ENCODE measurements around the gene MKNK2. TPM values are rescaled to one million over a fixed set of nuclear protein-coding genes. Genes with fewer than 3 reads are reported as not detected.

MKNK2 gene
- total and polyA plus RNA-seq, 2 donors (not counting 3 experiments of a cell fraction or from before 2014, with no cell fraction given), result 65.1 to 86.1 TPM

DNA sequence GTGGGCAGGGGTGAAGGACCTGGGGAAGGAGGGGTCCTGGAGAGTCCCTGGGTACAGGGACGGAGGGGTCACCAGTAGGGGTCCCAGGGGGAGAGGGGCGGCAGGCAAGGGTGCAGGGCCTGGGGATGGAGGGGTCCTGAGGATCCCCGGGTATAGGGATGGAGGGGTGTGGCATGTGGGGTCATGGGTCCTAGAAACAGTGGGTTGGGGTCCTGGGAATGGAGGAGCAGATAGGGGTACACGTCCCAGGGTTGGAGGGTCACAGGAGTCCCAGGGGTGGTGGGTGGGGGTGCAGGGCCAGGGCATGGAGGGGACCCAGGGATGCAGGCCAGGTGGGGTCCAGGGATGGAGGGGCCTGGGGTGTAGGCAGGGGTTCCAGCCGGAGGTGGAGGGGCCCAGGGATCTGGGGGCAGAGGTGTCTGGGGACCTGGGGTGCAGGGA lies 36.9 kb downstream of the MKNK2 start:
- dilution Hi-C loops (cut with MboI; ENCODE audit: extremely low pct_ligation_motif_present, low sequenced_read_pairs), result no loop called here
- no peak overlapping the region for H3K4me2 ChIP-seq (ENCODE audit: insufficient read depth, low read length)

More for the DNA sequence above, 36.9 kb downstream of the MKNK2 start:
- DNase-seq (ENCODE audit: low read depth, low spot score), result no peak
- H3K27me3 ChIP-seq (ENCODE audit: control insufficient read depth in 2 of 2, insufficient read depth in 2 of 2, low read length in 2 of 2), result no peaks in the 10 kb centered on the region
- H3K27ac ChIP-seq (ENCODE audit: insufficient read depth, low read depth, low read length), result no peak overlapping the region
- BruUV-seq (replicated peaks), result no TSS peak
- intact Hi-C loops (cut with micrococcal nuclease), result no loop called here
- H4K20me1 ChIP-seq (replicated peaks; ENCODE audit: control insufficient read depth, extremely low read depth, insufficient read depth, low read length), result no peaks in the 10 kb centered on the region
- no peak overlapping the region for H3K9ac ChIP-seq (replicated peaks; ENCODE audit: extremely low read depth, insufficient read depth, low read length)
- H3K9me1 ChIP-seq (replicated peaks; ENCODE audit: control insufficient read depth, extremely low read depth, insufficient read depth, low read length), result no peaks in the 10 kb centered on the region
- no peaks in the 10 kb centered on the region for H3K4me1 ChIP-seq (ENCODE audit: control insufficient read depth, extremely low read depth, insufficient read depth, low read length)
- H3K79me2 ChIP-seq (ENCODE audit: control insufficient read depth, insufficient read depth, low read length), result peaks cover 12% of the 10 kb centered on the region
- H3K4me3 ChIP-seq (replicated peaks in 1 of 3; ENCODE audit: insufficient read depth in 1 of 3, low read depth in 1 of 3, low read length in 3 of 3), result no peak overlapping the region
- TF ChIP-seq JUN (IDR thresholded peaks at IDR 0.05; ENCODE audit: borderline replicate concordance, insufficient read depth, insufficient read length, low read depth) (no peak), FOS (IDR thresholded peaks at IDR 0.05; ENCODE audit: borderline replicate concordance, insufficient read depth, low read length) (no peak), POLR2A (IDR thresholded peaks at IDR 0.05; ENCODE audit: low read depth, low read length) (no peak), MYC (IDR thresholded peaks at IDR 0.05; ENCODE audit: low read depth, low read length) (no peak), EZH2 (IDR thresholded peaks at IDR 0.05; ENCODE audit: borderline replicate concordance, low read depth, low read length, severe bottlenecking) (no peak), GATA2 (IDR thresholded peaks at IDR 0.05; ENCODE audit: insufficient read depth, insufficient read length, low read depth, low read length) (no peak), POLR2AphosphoS5 (IDR thresholded peaks at IDR 0.05; ENCODE audit: insufficient read depth, low read depth, low read length) (no peak)
- TF ChIP-seq, protein P1, sequence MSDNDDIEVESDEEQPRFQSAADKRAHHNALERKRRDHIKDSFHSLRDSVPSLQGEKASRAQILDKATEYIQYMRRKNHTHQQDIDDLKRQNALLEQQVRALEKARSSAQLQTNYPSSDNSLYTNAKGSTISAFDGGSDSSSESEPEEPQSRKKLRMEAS (IDR thresholded peaks at IDR 0.05; ENCODE audit: insufficient read depth, insufficient read length), result no peak
- TF ChIP-seq, protein P2, sequence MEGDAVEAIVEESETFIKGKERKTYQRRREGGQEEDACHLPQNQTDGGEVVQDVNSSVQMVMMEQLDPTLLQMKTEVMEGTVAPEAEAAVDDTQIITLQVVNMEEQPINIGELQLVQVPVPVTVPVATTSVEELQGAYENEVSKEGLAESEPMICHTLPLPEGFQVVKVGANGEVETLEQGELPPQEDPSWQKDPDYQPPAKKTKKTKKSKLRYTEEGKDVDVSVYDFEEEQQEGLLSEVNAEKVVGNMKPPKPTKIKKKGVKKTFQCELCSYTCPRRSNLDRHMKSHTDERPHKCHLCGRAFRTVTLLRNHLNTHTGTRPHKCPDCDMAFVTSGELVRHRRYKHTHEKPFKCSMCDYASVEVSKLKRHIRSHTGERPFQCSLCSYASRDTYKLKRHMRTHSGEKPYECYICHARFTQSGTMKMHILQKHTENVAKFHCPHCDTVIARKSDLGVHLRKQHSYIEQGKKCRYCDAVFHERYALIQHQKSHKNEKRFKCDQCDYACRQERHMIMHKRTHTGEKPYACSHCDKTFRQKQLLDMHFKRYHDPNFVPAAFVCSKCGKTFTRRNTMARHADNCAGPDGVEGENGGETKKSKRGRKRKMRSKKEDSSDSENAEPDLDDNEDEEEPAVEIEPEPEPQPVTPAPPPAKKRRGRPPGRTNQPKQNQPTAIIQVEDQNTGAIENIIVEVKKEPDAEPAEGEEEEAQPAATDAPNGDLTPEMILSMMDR (IDR thresholded peaks at IDR 0.05; ENCODE audit: extremely low read depth in 1 of 2, insufficient read depth in 1 of 2, low read depth in 1 of 2, low read length in 2 of 2), result no peak
- H2AFZ ChIP-seq (ENCODE audit: low read depth, low read length), result no peak overlapping the region
- no peak for FAIRE-seq
- no peaks in the 10 kb centered on the region for H3K36me3 ChIP-seq (ENCODE audit: control insufficient read depth in 2 of 2, extremely low read depth in 1 of 2, insufficient read depth in 2 of 2, low read length in 2 of 2)
- CTCF ChIA-PET, result no interaction called here
- H3K9me3 ChIP-seq (replicated peaks; ENCODE audit: control insufficient read depth, insufficient read depth, low read length), result no peaks in the 10 kb centered on the region
- POLR2A ChIA-PET, result no interaction called here

Measured in endothelial cell of umbilical vein (primary cell).